Endothelial cell of umbilical vein (primary cell): Measurements from ENCODE around the gene CLDN2. TPM values are rescaled to one million over a fixed set of nuclear protein-coding genes. Genes with fewer than 3 reads are reported as not detected.

ENCODE experiments used
- BruUV-seq: library from RNA; stranded (reverse); fragments of 400-500 nt; replicated peaks from 2 replicates; lab custom pipeline; 2021; lab: Mats Ljungman, UMichigan
- CTCF ChIA-PET: fragments of 300-600, 350-600 bp; sonication (Branson Sonifier 250); formaldehyde crosslinking; loops from one replicate; lab custom pipeline; 2021; ENCODE audit warnings: antibody characterized with exemption, inconsistent platforms; lab: Charles Lee
- POLR2A ChIA-PET: fragments of 300-600, 350-600 bp; sonication (Branson Sonifier 250); formaldehyde crosslinking; loops from one replicate; lab custom pipeline; 2021; ENCODE audit warnings: antibody characterized with exemption, inconsistent platforms; lab: Charles Lee
- DNase-seq: peaks from one replicate; pipeline ENCODE4 v3.0.0-alpha.2; 2011; ENCODE audit warnings: low read depth, low spot score
- FAIRE-seq: peaks from 2 replicates; lab custom pipeline; 2011; peaks lifted over from hg19 to GRCh38; lab: Jason Lieb, UNC
- H2AFZ ChIP-seq: 2 replicates; pipeline ENCODE4 v1.6.0; 2012; ENCODE audit warnings: low read depth, low read length, control low read depth, inconsistent platforms
- H3K27ac ChIP-seq: 2 replicates; pipeline ENCODE4 v1.5.1; 2011; ENCODE audit warnings: low read depth, mild to moderate bottlenecking, control low read depth, low read length, moderate library complexity; ENCODE audit not compliant: insufficient read depth
- H3K27me3 ChIP-seq, 2 experiments: 2 replicates each; pipeline versions ENCODE4 v1.6.0 to v1.6.1; 2011; ENCODE audit warnings: low read length in 2 of 2, mixed read lengths in 1 of 2; ENCODE audit not compliant: control insufficient read depth in 2 of 2, insufficient read depth in 2 of 2
- H3K36me3 ChIP-seq, 2 experiments: 2 replicates in 1 of 2; 3 replicates in 1 of 2; pipeline ENCODE4 v1.5.1; 2011; ENCODE audit warnings: low read length in 2 of 2, mild to moderate bottlenecking in 1 of 2, moderate library complexity in 1 of 2; ENCODE audit not compliant: control insufficient read depth in 2 of 2, insufficient read depth in 2 of 2; ENCODE audit errors: extremely low read depth in 1 of 2
- H3K4me1 ChIP-seq: 3 replicates; pipeline ENCODE4 v1.5.1; 2011; ENCODE audit warnings: mild to moderate bottlenecking, low read length; ENCODE audit not compliant: control insufficient read depth, insufficient read depth; ENCODE audit errors: extremely low read depth
- H3K4me2 ChIP-seq: 2 replicates; pipeline ENCODE4 v1.6.1; 2011; ENCODE audit warnings: low read length, control low read depth, mixed read lengths; ENCODE audit not compliant: insufficient read depth
- H3K4me3 ChIP-seq, 3 experiments: fragments of 200-600 bp in 1 of 3; sonication (generic), shearing (Covaris generic) in 1 of 3; replicated peaks in 1 of 3; 2 replicates each; pipeline ENCODE4 v1.5.1; 2011 to 2016; ENCODE audit warnings: control low read depth in 3 of 3, low read length in 3 of 3, mild to moderate bottlenecking in 2 of 3, inconsistent platforms in 1 of 3, low read depth in 1 of 3, moderate library complexity in 1 of 3; ENCODE audit not compliant: insufficient read depth in 1 of 3
- H3K79me2 ChIP-seq: 2 replicates; pipeline ENCODE4 v1.6.0; 2012; ENCODE audit warnings: low read length, inconsistent platforms; ENCODE audit not compliant: control insufficient read depth, insufficient read depth
- H3K9ac ChIP-seq: replicated peaks from 2 replicates; pipeline ENCODE3; 2011; ENCODE audit warnings: low read length, control low read depth; ENCODE audit not compliant: insufficient read depth; ENCODE audit errors: extremely low read depth
- H3K9me1 ChIP-seq: replicated peaks from 3 replicates; pipeline ENCODE4 v1.6.0; 2011; ENCODE audit warnings: mild to moderate bottlenecking, low read length; ENCODE audit not compliant: control insufficient read depth, insufficient read depth; ENCODE audit errors: extremely low read depth
- H3K9me3 ChIP-seq: replicated peaks from 2 replicates; pipeline ENCODE4 v1.5.1; 2012; ENCODE audit warnings: low read length, inconsistent platforms; ENCODE audit not compliant: control insufficient read depth, insufficient read depth
- H4K20me1 ChIP-seq: replicated peaks from 2 replicates; pipeline ENCODE3; 2011; ENCODE audit warnings: mild to moderate bottlenecking, low read length; ENCODE audit not compliant: control insufficient read depth, insufficient read depth; ENCODE audit errors: extremely low read depth
- FOS ChIP-seq: IDR thresholded peaks from 2 replicates; pipeline ENCODE4 v1.6.1; 2011; ENCODE audit warnings: mild to moderate bottlenecking, low read length, moderate library complexity, borderline replicate concordance; ENCODE audit not compliant: insufficient read depth
- GATA2 ChIP-seq: IDR thresholded peaks from 2 replicates; pipeline ENCODE4 v1.7.0; 2011; ENCODE audit warnings: low read depth, mild to moderate bottlenecking, moderate library complexity, mixed read lengths, low read length; ENCODE audit not compliant: insufficient read length, insufficient read depth
- JUN ChIP-seq: IDR thresholded peaks from 2 replicates; pipeline ENCODE4 v1.6.1; 2011; ENCODE audit warnings: borderline replicate concordance, low read depth; ENCODE audit not compliant: insufficient read length, insufficient read depth
- MYC ChIP-seq: IDR thresholded peaks from one replicate; pipeline ENCODE4 v1.6.1; 2011; ENCODE audit warnings: mild to moderate bottlenecking, low read depth, low read length
- POLR2A ChIP-seq: IDR thresholded peaks from 2 replicates; pipeline ENCODE4 v1.6.1; 2012; ENCODE audit warnings: low read depth, mild to moderate bottlenecking, control low read depth, low read length
- POLR2AphosphoS5 ChIP-seq: IDR thresholded peaks from 2 replicates; pipeline ENCODE4 v1.6.1; 2012; ENCODE audit warnings: low read depth, mild to moderate bottlenecking, control low read depth, low read length, moderate library complexity; ENCODE audit not compliant: insufficient read depth
- dilution Hi-C: fragments of 300-500 bp; cut with MboI; formaldehyde crosslinking; loops from one replicate; pipeline ENCODE4 v1.15.0; 2019; ENCODE audit warnings: low sequenced_read_pairs; ENCODE audit not compliant: extremely low pct_ligation_motif_present
- intact Hi-C: fragments of 100-400 bp; cut with micrococcal nuclease; formaldehyde crosslinking; loops from one replicate; pipeline ENCODE4 v1.10.0; 2022
- polyA plus RNA-seq, 4 experiments: library from polyadenylated mRNA; depleted of rRNA in 3 of 4; stranded (reverse) in 3 of 4; unstranded in 1 of 4; fragments of >200 nt; gene quantifications; 2 replicates each; pipeline versions ENCODE4 v1.2.1 to v1.2.3, GENCODE V29; 2011 to 2012; ENCODE audit warnings: missing spikeins in 1 of 4
- total RNA-seq: library from RNA; stranded (reverse); gene quantifications from 2 replicates; pipeline ENCODE4 v1.2.3, GENCODE V29; 2021
- TF ChIP-seq, protein P1 (sequence below): IDR thresholded peaks from 2 replicates; pipeline ENCODE4 v1.6.1; 2011; ENCODE audit not compliant: insufficient read depth, insufficient read length
- TF ChIP-seq, protein P2 (sequence below), 2 donors: IDR thresholded peaks; 1 replicate in 1 of 2; 2 replicates in 1 of 2; pipeline ENCODE4 v1.5.1; 2011; ENCODE audit warnings: low read length in 2 of 2, mild to moderate bottlenecking in 2 of 2, moderate library complexity in 2 of 2, control low read depth in 1 of 2, inconsistent platforms in 1 of 2, low read depth in 1 of 2; ENCODE audit not compliant: insufficient read depth in 1 of 2; ENCODE audit errors: extremely low read depth in 1 of 2

The CLDN2 gene
- total and polyA plus RNA-seq, 2 donors (not counting 3 experiments of a cell fraction or from before 2014, with no cell fraction given), result not detected

DNA sequence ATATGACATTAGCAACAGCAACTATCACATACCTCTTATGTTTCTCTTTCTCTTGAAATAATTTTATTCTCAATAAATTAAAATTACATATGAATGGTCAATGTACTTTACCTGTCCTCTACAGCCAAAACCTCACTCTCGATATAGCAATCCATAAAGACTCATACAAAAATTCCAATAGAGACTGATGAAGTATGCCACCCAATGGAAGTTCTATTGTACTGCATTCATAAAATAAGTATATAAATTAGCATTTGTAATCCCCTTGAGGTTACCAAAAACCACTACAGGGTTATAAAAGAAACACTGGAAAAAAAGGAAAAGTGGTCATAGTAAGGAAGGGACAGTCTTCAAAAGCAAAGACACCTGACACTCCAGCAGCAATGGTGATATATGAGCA lies 32.8 kb downstream of the CLDN2 start:
- FAIRE-seq (no peak), DNase-seq (peak; percentile 25)
- Histone ChIP-seq H3K4me1 (no peaks in the 10 kb centered on the region), H3K9ac (no peak overlapping the region), H3K4me2 (no peak overlapping the region), H3K27ac (no peak overlapping the region), H3K9me3 (no peaks in the 10 kb centered on the region), H3K36me3 (no peaks in the 10 kb centered on the region), H3K79me2 (no peaks in the 10 kb centered on the region), H3K4me3 (no peak overlapping the region), H3K9me1 (no peaks in the 10 kb centered on the region), H4K20me1 (no peaks in the 10 kb centered on the region), H3K27me3 (no peaks in the 10 kb centered on the region), H2AFZ (no peak overlapping the region)
- intact Hi-C loops, result loop anchor here (1.0 kb wide), 2 partner anchors 55 to 59 kb away; no protein-coding TSS in a partner anchor
- dilution Hi-C loops, result no loop called here
- CTCF ChIA-PET, result interaction anchor here (1.1 to 3.6 kb wide), 3 partner anchors 54 to 78 kb away, joined by 5 to 44 read pairs (median 23); no protein-coding TSS in a partner anchor
- no peak for TF ChIP-seq POLR2AphosphoS5
- no peak for TF ChIP-seq POLR2A
- TF ChIP-seq MYC, result no peak
- TF ChIP-seq, protein P1, sequence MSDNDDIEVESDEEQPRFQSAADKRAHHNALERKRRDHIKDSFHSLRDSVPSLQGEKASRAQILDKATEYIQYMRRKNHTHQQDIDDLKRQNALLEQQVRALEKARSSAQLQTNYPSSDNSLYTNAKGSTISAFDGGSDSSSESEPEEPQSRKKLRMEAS, result no peak
- TF ChIP-seq, protein P2, sequence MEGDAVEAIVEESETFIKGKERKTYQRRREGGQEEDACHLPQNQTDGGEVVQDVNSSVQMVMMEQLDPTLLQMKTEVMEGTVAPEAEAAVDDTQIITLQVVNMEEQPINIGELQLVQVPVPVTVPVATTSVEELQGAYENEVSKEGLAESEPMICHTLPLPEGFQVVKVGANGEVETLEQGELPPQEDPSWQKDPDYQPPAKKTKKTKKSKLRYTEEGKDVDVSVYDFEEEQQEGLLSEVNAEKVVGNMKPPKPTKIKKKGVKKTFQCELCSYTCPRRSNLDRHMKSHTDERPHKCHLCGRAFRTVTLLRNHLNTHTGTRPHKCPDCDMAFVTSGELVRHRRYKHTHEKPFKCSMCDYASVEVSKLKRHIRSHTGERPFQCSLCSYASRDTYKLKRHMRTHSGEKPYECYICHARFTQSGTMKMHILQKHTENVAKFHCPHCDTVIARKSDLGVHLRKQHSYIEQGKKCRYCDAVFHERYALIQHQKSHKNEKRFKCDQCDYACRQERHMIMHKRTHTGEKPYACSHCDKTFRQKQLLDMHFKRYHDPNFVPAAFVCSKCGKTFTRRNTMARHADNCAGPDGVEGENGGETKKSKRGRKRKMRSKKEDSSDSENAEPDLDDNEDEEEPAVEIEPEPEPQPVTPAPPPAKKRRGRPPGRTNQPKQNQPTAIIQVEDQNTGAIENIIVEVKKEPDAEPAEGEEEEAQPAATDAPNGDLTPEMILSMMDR (IDR thresholded peaks at IDR 0.05; ENCODE audit: extremely low read depth in 1 of 2, insufficient read depth in 1 of 2, low read depth in 1 of 2, low read length in 2 of 2), result peak in 1 of 2 donors; percentile 13
- no peak for TF ChIP-seq JUN
- TF ChIP-seq GATA2, result no peak
- no peak for TF ChIP-seq FOS
- BruUV-seq, result no TSS peak
- POLR2A ChIA-PET, result no interaction called here
